Hepatocyte (in vitro differentiated cells): ENCODE measurements around the gene BCAS3.

Experiments used
- CTCF ChIP-seq: fragments of 200-600 bp; sonication (generic); IDR thresholded peaks from 2 replicates; pipeline ENCODE4 v1.5.1; 2016; ENCODE audit warnings: antibody characterized with exemption, mild to moderate bottlenecking; ENCODE audit not compliant: poor library complexity
- EZH2 ChIP-seq: fragments of 200-600 bp; sonication (generic); IDR thresholded peaks from 2 replicates; pipeline ENCODE4 v1.6.1; 2016; ENCODE audit warnings: antibody characterized with exemption, mild to moderate bottlenecking, borderline replicate concordance

DNA sequence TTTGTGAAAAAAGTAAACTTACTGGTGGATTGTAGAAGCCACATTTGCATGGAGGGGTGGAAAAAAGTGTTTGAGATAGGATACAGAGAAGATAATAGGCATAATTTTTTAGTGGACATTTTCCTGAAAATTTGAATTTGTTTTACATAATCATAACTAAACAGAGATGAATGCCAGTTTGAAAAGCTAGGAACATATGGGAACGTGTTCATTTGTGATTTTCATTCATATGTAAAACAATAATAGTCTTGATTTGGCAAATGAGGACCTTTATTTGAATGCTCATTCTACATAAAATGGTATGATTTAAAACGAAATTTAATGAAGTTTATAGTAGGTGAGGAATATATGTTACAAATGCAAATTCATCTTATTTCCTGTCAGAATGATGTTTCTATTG lies 263.9 kb downstream of the BCAS3 start:
- TF ChIP-seq CTCF: no peak
- no peak for TF ChIP-seq EZH2
